Measurements from ENCODE around the gene CRYBA2.

The CRYBA2 gene

GRCh38 chr2:218982586-218983262 is 10.5 kb downstream of the CRYBA2 start:
- no peak for DNase-seq (ENCODE audit: low spot score)

- no peak for DNase-seq (ENCODE audit: low spot score)
Observed at GRCh38 chr2:218981881-218982585, 11.2 kb downstream of the CRYBA2 start.

GRCh38 chr2:218981390-218981880 is 11.8 kb downstream of the CRYBA2 start:
- DNase-seq (ENCODE audit: low spot score) = no peak

- DNase-seq (ENCODE audit: low spot score) = no peak
Observed at GRCh38 chr2:218980735-218981389, 12.4 kb downstream of the CRYBA2 start.

GRCh38 chr2:218979846-218980734 is 13.1 kb downstream of the CRYBA2 start:
- DNase-seq (ENCODE audit: low spot score) = peak; percentile 50

GRCh38 chr2:218975060-218975777 is 18.0 kb downstream of the CRYBA2 start:
- no peak for DNase-seq (ENCODE audit: low spot score)

- DNase-seq (ENCODE audit: low spot score) = no peak
Observed at GRCh38 chr2:218970894-218971293, 22.3 kb downstream of the CRYBA2 start.

GRCh38 chr2:218964041-218964771 is 29.0 kb downstream of the CRYBA2 start:
- no peak for DNase-seq (ENCODE audit: low spot score)

GRCh38 chr2:218963601-218964000 is 29.6 kb downstream of the CRYBA2 start:
- no peak for DNase-seq (ENCODE audit: low spot score)

GRCh38 chr2:218962859-218963492 is 30.2 kb downstream of the CRYBA2 start:
- peak; percentile 43 for DNase-seq (ENCODE audit: low spot score)

- no peak for DNase-seq (ENCODE audit: low spot score)
Observed at GRCh38 chr2:218961651-218962570, 31.3 kb downstream of the CRYBA2 start.

GRCh38 chr2:218961229-218961628 is 32.0 kb downstream of the CRYBA2 start:
- no peak for DNase-seq (ENCODE audit: low spot score)

- DNase-seq (ENCODE audit: low spot score) = no peak
Observed at GRCh38 chr2:218960309-218961165, 32.7 kb downstream of the CRYBA2 start.

GRCh38 chr2:218959761-218960308 is 33.4 kb downstream of the CRYBA2 start:
- DNase-seq (ENCODE audit: low spot score) = no peak

GRCh38 chr2:218959141-218959731 is 34.0 kb downstream of the CRYBA2 start, which contains the start of gene CDK5R2:
TSS of gene CDK5R2 (plus strand) at chr2:218959666. CDS start at chr2:218959821, 155 bp downstream.
- DNase-seq (ENCODE audit: low spot score) = peak; percentile 59

GRCh38 chr2:218958276-218958675 is 34.9 kb downstream of the CRYBA2 start:
- DNase-seq (ENCODE audit: low spot score) = no peak

GRCh38 chr2:218957671-218958070 is 35.6 kb downstream of the CRYBA2 start:
- DNase-seq (ENCODE audit: low spot score) = no peak

Measured in globus pallidus (tissue), 1 donor.